ENCODE results near the gene PATZ1. TPM values are rescaled to one million over a fixed set of nuclear protein-coding genes. Genes with fewer than 3 reads are reported as not detected.
"Not testable (repeated sequence)": the region's sequence is repeated elsewhere in the genome, so short reads cannot be mapped to it uniquely, and the experiment has no call there.

Gene PATZ1
- total RNA-seq, 2 experiments from 2014 or later, result 49.2 to 53.4 TPM

GRCh38 chr22:31326877-31327276, 19.3 kb downstream of the PATZ1 start:
- intact Hi-C loops (cut with micrococcal nuclease; ENCODE audit: unreplicated experiment), result no loop called here
- H3K4me2 ChIP-seq (ENCODE audit: low read length), result no peak overlapping the region
- no peaks in the 10 kb centered on the region; the same call in 1 of the 2 replicates for H3K79me2 ChIP-seq (ENCODE audit: insufficient read depth, low read depth, low read length)
- H3K36me3 ChIP-seq (ENCODE audit: insufficient read depth, low read length), result peaks cover 95% of the 10 kb centered on the region
- ChIA-PET CTCF (ENCODE audit: unreplicated experiment) (no interaction called here), POLR2A (interaction anchor here (0.9 kb wide), 1 partner anchor 25 kb away, joined by 3 read pairs; no protein-coding TSS in a partner anchor)
- H3K4me1 ChIP-seq (ENCODE audit: insufficient read depth, low read length, poor library complexity, severe bottlenecking), result no peaks in the 10 kb centered on the region
- no peaks in the 10 kb centered on the region for H3K9me3 ChIP-seq (ENCODE audit: low read length)
- H3K27ac ChIP-seq (ENCODE audit: low read depth, low read length, poor library complexity, severe bottlenecking), result no peak overlapping the region
- no peak for TF ChIP-seq EZH2phosphoT487 (IDR thresholded peaks at IDR 0.05; ENCODE audit: borderline replicate concordance, low read depth, low read length)
- TF ChIP-seq CTCF (conservative IDR thresholded peaks at IDR 0.05; ENCODE audit: low read length), result no peak
- no TSS peak for BruUV-seq (replicated peaks)
- no peak overlapping the region for H3K4me3 ChIP-seq (ENCODE audit: low read depth, low read length, poor library complexity, severe bottlenecking)
- no peaks in the 10 kb centered on the region for H3K9me2 ChIP-seq (ENCODE audit: insufficient read depth, low read length)
- H4K20me1 ChIP-seq (ENCODE audit: insufficient read depth, low read length), result no peaks in the 10 kb centered on the region
- DNase-seq (ENCODE audit: low spot score), result no peak
- H2AFZ ChIP-seq (ENCODE audit: low read length), result no peak overlapping the region

- Histone ChIP-seq H3K9me3 (ENCODE audit: low read length) (no peaks in the 10 kb centered on the region), H3K4me3 (ENCODE audit: low read depth, low read length, poor library complexity, severe bottlenecking) (no peak overlapping the region), H3K27ac (ENCODE audit: low read depth, low read length, poor library complexity, severe bottlenecking) (no peak overlapping the region), H3K79me2 (ENCODE audit: insufficient read depth, low read depth, low read length) (no peaks in the 10 kb centered on the region), H4K20me1 (ENCODE audit: insufficient read depth, low read length) (no peaks in the 10 kb centered on the region), H3K4me2 (ENCODE audit: low read length) (no peak overlapping the region), H3K36me3 (ENCODE audit: insufficient read depth, low read length) (peaks cover 71% of the 10 kb centered on the region), H3K4me1 (ENCODE audit: insufficient read depth, low read length, poor library complexity, severe bottlenecking) (peaks cover 5% of the 10 kb centered on the region), H3K9me2 (ENCODE audit: insufficient read depth, low read length) (no peaks in the 10 kb centered on the region), H2AFZ (ENCODE audit: low read length) (no peak overlapping the region)
- no peak for TF ChIP-seq CTCF (conservative IDR thresholded peaks at IDR 0.05; ENCODE audit: low read length)
- no peak for TF ChIP-seq EZH2phosphoT487 (IDR thresholded peaks at IDR 0.05; ENCODE audit: borderline replicate concordance, low read depth, low read length)
- intact Hi-C loops (cut with micrococcal nuclease; ENCODE audit: unreplicated experiment), result no loop called here
- DNase-seq (ENCODE audit: low spot score), result no peak
- ChIA-PET CTCF (ENCODE audit: unreplicated experiment) (no interaction called here), POLR2A (interaction anchor here (0.6 to 0.7 kb wide), 3 partner anchors 68 to 717 kb away, joined by 3 to 4 read pairs (median 3); partner anchors contain the start of gene TCN2)
- no TSS peak for BruUV-seq (replicated peaks)
Observed at GRCh38 chr22:31323578-31324550, 22.3 kb downstream of the PATZ1 start.

GRCh38 chr22:31321421-31321820, 24.7 kb downstream of the PATZ1 start:
- no peak overlapping the region for H3K4me2 ChIP-seq (ENCODE audit: low read length)
- no peaks in the 10 kb centered on the region for H4K20me1 ChIP-seq (ENCODE audit: insufficient read depth, low read length)
- no peak for DNase-seq (ENCODE audit: low spot score)
- H3K4me1 ChIP-seq (ENCODE audit: insufficient read depth, low read length, poor library complexity, severe bottlenecking), result peaks cover 5% of the 10 kb centered on the region
- no TSS peak for BruUV-seq (replicated peaks)
- H3K36me3 ChIP-seq (ENCODE audit: insufficient read depth, low read length), result peaks cover 46% of the 10 kb centered on the region
- H2AFZ ChIP-seq (ENCODE audit: low read length), result no peak overlapping the region
- H3K79me2 ChIP-seq (ENCODE audit: insufficient read depth, low read depth, low read length), result no peaks in the 10 kb centered on the region
- ChIA-PET CTCF (ENCODE audit: unreplicated experiment) (no interaction called here), POLR2A (no interaction called here)
- intact Hi-C loops (cut with micrococcal nuclease; ENCODE audit: unreplicated experiment), result no loop called here
- TF ChIP-seq EZH2phosphoT487 (IDR thresholded peaks at IDR 0.05; ENCODE audit: borderline replicate concordance, low read depth, low read length), result no peak
- TF ChIP-seq CTCF (conservative IDR thresholded peaks at IDR 0.05; ENCODE audit: low read length), result no peak
- no peak overlapping the region for H3K4me3 ChIP-seq (ENCODE audit: low read depth, low read length, poor library complexity, severe bottlenecking)
- no peak overlapping the region for H3K27ac ChIP-seq (ENCODE audit: low read depth, low read length, poor library complexity, severe bottlenecking)
- H3K9me2 ChIP-seq (ENCODE audit: insufficient read depth, low read length), result no peaks in the 10 kb centered on the region
- H3K9me3 ChIP-seq (ENCODE audit: low read length), result no peaks in the 10 kb centered on the region

GRCh38 chr22:31314220-31314619, 31.9 kb downstream of the PATZ1 start:
- POLR2A ChIA-PET; H3K79me2 ChIP-seq (ENCODE audit: insufficient read depth, low read depth, low read length); BruUV-seq (replicated peaks); H3K4me3 ChIP-seq (ENCODE audit: low read depth, low read length, poor library complexity, severe bottlenecking); H2AFZ ChIP-seq (ENCODE audit: low read length); H3K27ac ChIP-seq (ENCODE audit: low read depth, low read length, poor library complexity, severe bottlenecking); H3K9me2 ChIP-seq (ENCODE audit: insufficient read depth, low read length); H3K4me2 ChIP-seq (ENCODE audit: low read length); H3K36me3 ChIP-seq (ENCODE audit: insufficient read depth, low read length); H3K4me1 ChIP-seq (ENCODE audit: insufficient read depth, low read length, poor library complexity, severe bottlenecking); DNase-seq (ENCODE audit: low spot score); intact Hi-C loops (cut with micrococcal nuclease; ENCODE audit: unreplicated experiment); H4K20me1 ChIP-seq (ENCODE audit: insufficient read depth, low read length): not testable (repeated sequence)
- CTCF ChIA-PET (ENCODE audit: unreplicated experiment), result interaction anchor here (1.0 kb wide), 1 partner anchor 13 kb away, joined by 3 read pairs; no protein-coding TSS in a partner anchor
- H3K9me3 ChIP-seq (ENCODE audit: low read length), result peaks cover 13% of the 10 kb centered on the region

Measured in OCI-LY7 (cell line).